Measurements from ENCODE around the gene SDHC. TPM values are rescaled to one million over a fixed set of nuclear protein-coding genes. Genes with fewer than 3 reads are reported as not detected.

SDHC gene
- total and polyA plus RNA-seq, 2 of the 13 experiments (the other 11 are each of a cell fraction or from before 2014, with no cell fraction given), result 27.1 to 229 TPM

DNA sequence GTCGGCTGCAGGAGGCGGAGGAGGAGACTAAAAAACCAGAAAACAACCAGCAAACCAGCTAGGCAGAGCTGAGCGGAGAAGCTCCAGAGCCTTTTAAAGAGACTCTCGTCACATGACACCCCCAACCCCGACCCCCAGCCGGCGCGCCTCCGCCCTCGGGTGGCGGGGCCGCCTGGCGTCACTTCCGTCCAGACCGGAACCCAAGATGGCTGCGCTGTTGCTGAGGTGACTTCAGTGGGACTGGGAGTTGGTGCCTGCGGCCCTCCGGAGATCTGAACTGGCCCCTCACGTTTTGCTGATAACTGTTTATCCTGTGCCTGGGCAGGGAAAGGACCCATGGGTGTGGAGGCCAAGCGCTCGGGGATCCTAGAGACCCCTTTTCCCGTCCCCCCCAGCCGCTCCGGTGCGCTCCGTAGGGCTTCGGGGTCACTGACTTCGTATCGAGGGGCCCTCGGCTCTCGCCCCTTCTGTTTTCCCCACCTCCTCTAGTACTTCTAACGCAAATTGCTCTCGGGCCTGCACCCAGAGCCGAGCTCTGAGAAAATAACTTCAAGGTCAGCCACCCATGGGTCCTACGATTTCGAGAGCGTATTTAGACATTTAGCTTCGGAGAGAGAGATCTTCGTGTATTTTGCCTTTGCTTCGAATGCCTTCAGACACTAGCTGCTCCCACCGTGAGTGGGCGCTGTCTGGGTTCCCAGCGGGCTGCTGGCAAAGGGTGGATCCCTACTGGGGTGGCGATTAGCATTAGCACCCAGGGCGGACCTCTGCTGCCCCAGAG, at the start of gene SDHC (continued):
- TF ChIP-seq, protein P1, sequence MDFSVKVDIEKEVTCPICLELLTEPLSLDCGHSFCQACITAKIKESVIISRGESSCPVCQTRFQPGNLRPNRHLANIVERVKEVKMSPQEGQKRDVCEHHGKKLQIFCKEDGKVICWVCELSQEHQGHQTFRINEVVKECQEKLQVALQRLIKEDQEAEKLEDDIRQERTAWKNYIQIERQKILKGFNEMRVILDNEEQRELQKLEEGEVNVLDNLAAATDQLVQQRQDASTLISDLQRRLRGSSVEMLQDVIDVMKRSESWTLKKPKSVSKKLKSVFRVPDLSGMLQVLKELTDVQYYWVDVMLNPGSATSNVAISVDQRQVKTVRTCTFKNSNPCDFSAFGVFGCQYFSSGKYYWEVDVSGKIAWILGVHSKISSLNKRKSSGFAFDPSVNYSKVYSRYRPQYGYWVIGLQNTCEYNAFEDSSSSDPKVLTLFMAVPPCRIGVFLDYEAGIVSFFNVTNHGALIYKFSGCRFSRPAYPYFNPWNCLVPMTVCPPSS (IDR thresholded peaks at IDR 0.05), result no peak
- TF ChIP-seq HDAC1 (CRISPR knock-in tag; IDR thresholded peaks at IDR 0.05), result peak; percentile 72; the same call in 1 of the 2 replicates
- peak; percentile 66; the same call in 1 of the 2 replicates for TF ChIP-seq ZNF264 (CRISPR knock-in tag; IDR thresholded peaks at IDR 0.05)
- no peak for TF ChIP-seq ZFP36L2 (CRISPR knock-in tag; IDR thresholded peaks at IDR 0.05)
- TF ChIP-seq, protein P2, sequence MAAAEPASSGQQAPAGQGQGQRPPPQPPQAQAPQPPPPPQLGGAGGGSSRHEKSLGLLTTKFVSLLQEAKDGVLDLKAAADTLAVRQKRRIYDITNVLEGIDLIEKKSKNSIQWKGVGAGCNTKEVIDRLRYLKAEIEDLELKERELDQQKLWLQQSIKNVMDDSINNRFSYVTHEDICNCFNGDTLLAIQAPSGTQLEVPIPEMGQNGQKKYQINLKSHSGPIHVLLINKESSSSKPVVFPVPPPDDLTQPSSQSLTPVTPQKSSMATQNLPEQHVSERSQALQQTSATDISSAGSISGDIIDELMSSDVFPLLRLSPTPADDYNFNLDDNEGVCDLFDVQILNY (CRISPR knock-in tag; conservative IDR thresholded peaks at IDR 0.05), result no peak
- no peak; the same call in 1 of the 2 replicates for TF ChIP-seq NCOR1 (IDR thresholded peaks at IDR 0.05; ENCODE audit: borderline replicate concordance, low read length)
- TF ChIP-seq, protein P3, sequence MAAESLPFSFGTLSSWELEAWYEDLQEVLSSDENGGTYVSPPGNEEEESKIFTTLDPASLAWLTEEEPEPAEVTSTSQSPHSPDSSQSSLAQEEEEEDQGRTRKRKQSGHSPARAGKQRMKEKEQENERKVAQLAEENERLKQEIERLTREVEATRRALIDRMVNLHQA (CRISPR knock-in tag; IDR thresholded peaks at IDR 0.05), result no peak
- TF ChIP-seq, protein P4, sequence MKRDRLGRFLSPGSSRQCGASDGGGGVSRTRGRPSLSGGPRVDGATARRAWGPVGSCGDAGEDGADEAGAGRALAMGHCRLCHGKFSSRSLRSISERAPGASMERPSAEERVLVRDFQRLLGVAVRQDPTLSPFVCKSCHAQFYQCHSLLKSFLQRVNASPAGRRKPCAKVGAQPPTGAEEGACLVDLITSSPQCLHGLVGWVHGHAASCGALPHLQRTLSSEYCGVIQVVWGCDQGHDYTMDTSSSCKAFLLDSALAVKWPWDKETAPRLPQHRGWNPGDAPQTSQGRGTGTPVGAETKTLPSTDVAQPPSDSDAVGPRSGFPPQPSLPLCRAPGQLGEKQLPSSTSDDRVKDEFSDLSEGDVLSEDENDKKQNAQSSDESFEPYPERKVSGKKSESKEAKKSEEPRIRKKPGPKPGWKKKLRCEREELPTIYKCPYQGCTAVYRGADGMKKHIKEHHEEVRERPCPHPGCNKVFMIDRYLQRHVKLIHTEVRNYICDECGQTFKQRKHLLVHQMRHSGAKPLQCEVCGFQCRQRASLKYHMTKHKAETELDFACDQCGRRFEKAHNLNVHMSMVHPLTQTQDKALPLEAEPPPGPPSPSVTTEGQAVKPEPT (CRISPR knock-in tag; IDR thresholded peaks at IDR 0.05; ENCODE audit: low read depth), result no peak
- TF ChIP-seq ZNF546 (CRISPR knock-in tag; conservative IDR thresholded peaks at IDR 0.05), result no peak
- no peak for TF ChIP-seq SMARCC2 (IDR thresholded peaks at IDR 0.05)
- TF ChIP-seq RBFOX2 (IDR thresholded peaks at IDR 0.05; ENCODE audit: low read depth, low read length), result peak; percentile 95
- no peak for TF ChIP-seq ZNF616 (CRISPR knock-in tag; IDR thresholded peaks at IDR 0.05; ENCODE audit: low read depth)
- no peak for TF ChIP-seq JUN (CRISPR knock-in tag; IDR thresholded peaks at IDR 0.05)
- TF ChIP-seq ZNF660 (CRISPR knock-in tag; IDR thresholded peaks at IDR 0.05; ENCODE audit: borderline replicate concordance, low read depth), result no peak
- TF ChIP-seq, protein P5, sequence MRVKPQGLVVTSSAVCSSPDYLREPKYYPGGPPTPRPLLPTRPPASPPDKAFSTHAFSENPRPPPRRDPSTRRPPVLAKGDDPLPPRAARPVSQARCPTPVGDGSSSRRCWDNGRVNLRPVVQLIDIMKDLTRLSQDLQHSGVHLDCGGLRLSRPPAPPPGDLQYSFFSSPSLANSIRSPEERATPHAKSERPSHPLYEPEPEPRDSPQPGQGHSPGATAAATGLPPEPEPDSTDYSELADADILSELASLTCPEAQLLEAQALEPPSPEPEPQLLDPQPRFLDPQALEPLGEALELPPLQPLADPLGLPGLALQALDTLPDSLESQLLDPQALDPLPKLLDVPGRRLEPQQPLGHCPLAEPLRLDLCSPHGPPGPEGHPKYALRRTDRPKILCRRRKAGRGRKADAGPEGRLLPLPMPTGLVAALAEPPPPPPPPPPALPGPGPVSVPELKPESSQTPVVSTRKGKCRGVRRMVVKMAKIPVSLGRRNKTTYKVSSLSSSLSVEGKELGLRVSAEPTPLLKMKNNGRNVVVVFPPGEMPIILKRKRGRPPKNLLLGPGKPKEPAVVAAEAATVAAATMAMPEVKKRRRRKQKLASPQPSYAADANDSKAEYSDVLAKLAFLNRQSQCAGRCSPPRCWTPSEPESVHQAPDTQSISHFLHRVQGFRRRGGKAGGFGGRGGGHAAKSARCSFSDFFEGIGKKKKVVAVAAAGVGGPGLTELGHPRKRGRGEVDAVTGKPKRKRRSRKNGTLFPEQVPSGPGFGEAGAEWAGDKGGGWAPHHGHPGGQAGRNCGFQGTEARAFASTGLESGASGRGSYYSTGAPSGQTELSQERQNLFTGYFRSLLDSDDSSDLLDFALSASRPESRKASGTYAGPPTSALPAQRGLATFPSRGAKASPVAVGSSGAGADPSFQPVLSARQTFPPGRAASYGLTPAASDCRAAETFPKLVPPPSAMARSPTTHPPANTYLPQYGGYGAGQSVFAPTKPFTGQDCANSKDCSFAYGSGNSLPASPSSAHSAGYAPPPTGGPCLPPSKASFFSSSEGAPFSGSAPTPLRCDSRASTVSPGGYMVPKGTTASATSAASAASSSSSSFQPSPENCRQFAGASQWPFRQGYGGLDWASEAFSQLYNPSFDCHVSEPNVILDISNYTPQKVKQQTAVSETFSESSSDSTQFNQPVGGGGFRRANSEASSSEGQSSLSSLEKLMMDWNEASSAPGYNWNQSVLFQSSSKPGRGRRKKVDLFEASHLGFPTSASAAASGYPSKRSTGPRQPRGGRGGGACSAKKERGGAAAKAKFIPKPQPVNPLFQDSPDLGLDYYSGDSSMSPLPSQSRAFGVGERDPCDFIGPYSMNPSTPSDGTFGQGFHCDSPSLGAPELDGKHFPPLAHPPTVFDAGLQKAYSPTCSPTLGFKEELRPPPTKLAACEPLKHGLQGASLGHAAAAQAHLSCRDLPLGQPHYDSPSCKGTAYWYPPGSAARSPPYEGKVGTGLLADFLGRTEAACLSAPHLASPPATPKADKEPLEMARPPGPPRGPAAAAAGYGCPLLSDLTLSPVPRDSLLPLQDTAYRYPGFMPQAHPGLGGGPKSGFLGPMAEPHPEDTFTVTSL (CRISPR knock-in tag; IDR thresholded peaks at IDR 0.05; ENCODE audit: borderline replicate concordance), result peak; percentile 27; the same call in 1 of the 2 replicates
- TF ChIP-seq, protein P6, sequence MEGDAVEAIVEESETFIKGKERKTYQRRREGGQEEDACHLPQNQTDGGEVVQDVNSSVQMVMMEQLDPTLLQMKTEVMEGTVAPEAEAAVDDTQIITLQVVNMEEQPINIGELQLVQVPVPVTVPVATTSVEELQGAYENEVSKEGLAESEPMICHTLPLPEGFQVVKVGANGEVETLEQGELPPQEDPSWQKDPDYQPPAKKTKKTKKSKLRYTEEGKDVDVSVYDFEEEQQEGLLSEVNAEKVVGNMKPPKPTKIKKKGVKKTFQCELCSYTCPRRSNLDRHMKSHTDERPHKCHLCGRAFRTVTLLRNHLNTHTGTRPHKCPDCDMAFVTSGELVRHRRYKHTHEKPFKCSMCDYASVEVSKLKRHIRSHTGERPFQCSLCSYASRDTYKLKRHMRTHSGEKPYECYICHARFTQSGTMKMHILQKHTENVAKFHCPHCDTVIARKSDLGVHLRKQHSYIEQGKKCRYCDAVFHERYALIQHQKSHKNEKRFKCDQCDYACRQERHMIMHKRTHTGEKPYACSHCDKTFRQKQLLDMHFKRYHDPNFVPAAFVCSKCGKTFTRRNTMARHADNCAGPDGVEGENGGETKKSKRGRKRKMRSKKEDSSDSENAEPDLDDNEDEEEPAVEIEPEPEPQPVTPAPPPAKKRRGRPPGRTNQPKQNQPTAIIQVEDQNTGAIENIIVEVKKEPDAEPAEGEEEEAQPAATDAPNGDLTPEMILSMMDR (CRISPR knock-in tag; IDR thresholded peaks at IDR 0.05), result peak; percentile 73
- no peak for TF ChIP-seq ZNF792 (CRISPR knock-in tag; IDR thresholded peaks at IDR 0.05)
- TF ChIP-seq GZF1 (CRISPR knock-in tag; IDR thresholded peaks at IDR 0.05), result no peak
